NCI-H187 (cell line): Measurements from ENCODE around the gene TMEM39B.
"Not testable (repeated sequence)": the region's sequence is repeated elsewhere in the genome, so short reads cannot be mapped to it uniquely, and the experiment has no call there.

ENCODE experiments used
- DNase-seq, 2 experiments: peaks; one replicate each; lab custom pipeline; 2025; lab: John Stamatoyannopoulos, UW

The TMEM39B gene

GRCh38 chr1:32072622-32073298 is at the start of gene TMEM39B:
TSS of gene TMEM39B (plus strand) at chr1:32072939. CDS start at chr1:32073048, 109 bp downstream.
- peak; percentile 93 to 96 for DNase-seq

- DNase-seq, result no peak
These were observed 49.4 kb upstream of the TMEM39B start for GRCh38 chr1:32023351-32023750.

GRCh38 chr1:32025515-32025914 is 47.2 kb upstream of the TMEM39B start:
- DNase-seq, result no peak

GRCh38 chr1:32028746-32029145 is 44.0 kb upstream of the TMEM39B start:
- no peak for DNase-seq

- no peak for DNase-seq
These were observed 41.0 kb upstream of the TMEM39B start for GRCh38 chr1:32031578-32032274.

GRCh38 chr1:32032275-32032615 is 40.5 kb upstream of the TMEM39B start:
- DNase-seq, result no peak

- no peak for DNase-seq
These were observed 37.6 kb upstream of the TMEM39B start for GRCh38 chr1:32035119-32035518.

GRCh38 chr1:32040711-32041110 is 32.0 kb upstream of the TMEM39B start:
- no peak for DNase-seq

GRCh38 chr1:32042330-32042729 is 30.4 kb upstream of the TMEM39B start:
- no peak for DNase-seq

GRCh38 chr1:32044234-32044633 is 28.5 kb upstream of the TMEM39B start:
- DNase-seq, result no peak

- no peak for DNase-seq
These were observed 27.0 kb upstream of the TMEM39B start for GRCh38 chr1:32045772-32046171.

- DNase-seq, result no peak
These were observed 25.0 kb upstream of the TMEM39B start for GRCh38 chr1:32047701-32048100.

GRCh38 chr1:32048440-32048839 is 24.3 kb upstream of the TMEM39B start:
- no peak for DNase-seq

GRCh38 chr1:32051706-32052105 is 21.0 kb upstream of the TMEM39B start:
- no peak for DNase-seq

- no peak for DNase-seq
These were observed 19.9 kb upstream of the TMEM39B start for GRCh38 chr1:32052887-32053286.

GRCh38 chr1:32055416-32055815 is 17.3 kb upstream of the TMEM39B start:
- no peak for DNase-seq

- DNase-seq, result no peak
These were observed 16.1 kb upstream of the TMEM39B start for GRCh38 chr1:32056598-32056997.

GRCh38 chr1:32060914-32061313 is 11.8 kb upstream of the TMEM39B start:
- no peak for DNase-seq

- no peak for DNase-seq
These were observed 9.9 kb upstream of the TMEM39B start for GRCh38 chr1:32062867-32063230.

GRCh38 chr1:32063261-32063681 is 9.5 kb upstream of the TMEM39B start:
- no peak for DNase-seq

- DNase-seq, result not testable (repeated sequence)
These were observed 6.9 kb upstream of the TMEM39B start for GRCh38 chr1:32065613-32066488.

GRCh38 chr1:32066489-32066873 is 6.3 kb upstream of the TMEM39B start:
- DNase-seq, result no peak
